ENCODE measurements around the gene TP53AIP1.

Gene TP53AIP1

DNA sequence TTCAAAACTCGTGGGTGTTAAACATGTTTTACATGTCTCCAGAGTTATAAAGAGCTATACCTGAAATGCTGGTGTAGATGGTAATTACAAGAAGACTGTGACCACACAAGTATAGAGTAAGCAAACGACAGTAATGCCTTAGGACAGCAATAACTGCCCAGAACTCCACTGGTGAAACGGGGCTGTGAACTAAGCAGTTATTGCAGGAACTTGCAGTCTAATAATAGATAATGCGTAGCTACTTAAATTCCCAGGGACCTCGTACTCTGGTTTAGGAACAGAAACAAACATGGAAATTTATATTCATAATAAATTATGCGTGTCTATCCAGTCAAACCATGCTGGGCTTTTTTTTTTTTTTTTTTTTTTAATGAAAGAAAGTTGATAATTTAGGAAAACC is 24.9 kb upstream of the TP53AIP1 start:
- DNase-seq (ENCODE audit: low read depth) = no peak
- H3K4me3 ChIP-seq (ENCODE audit: low read length) = no peak overlapping the region
- TF ChIP-seq, protein P1, sequence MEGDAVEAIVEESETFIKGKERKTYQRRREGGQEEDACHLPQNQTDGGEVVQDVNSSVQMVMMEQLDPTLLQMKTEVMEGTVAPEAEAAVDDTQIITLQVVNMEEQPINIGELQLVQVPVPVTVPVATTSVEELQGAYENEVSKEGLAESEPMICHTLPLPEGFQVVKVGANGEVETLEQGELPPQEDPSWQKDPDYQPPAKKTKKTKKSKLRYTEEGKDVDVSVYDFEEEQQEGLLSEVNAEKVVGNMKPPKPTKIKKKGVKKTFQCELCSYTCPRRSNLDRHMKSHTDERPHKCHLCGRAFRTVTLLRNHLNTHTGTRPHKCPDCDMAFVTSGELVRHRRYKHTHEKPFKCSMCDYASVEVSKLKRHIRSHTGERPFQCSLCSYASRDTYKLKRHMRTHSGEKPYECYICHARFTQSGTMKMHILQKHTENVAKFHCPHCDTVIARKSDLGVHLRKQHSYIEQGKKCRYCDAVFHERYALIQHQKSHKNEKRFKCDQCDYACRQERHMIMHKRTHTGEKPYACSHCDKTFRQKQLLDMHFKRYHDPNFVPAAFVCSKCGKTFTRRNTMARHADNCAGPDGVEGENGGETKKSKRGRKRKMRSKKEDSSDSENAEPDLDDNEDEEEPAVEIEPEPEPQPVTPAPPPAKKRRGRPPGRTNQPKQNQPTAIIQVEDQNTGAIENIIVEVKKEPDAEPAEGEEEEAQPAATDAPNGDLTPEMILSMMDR (conservative IDR thresholded peaks at IDR 0.05; ENCODE audit: low read length) = no peak

- TF ChIP-seq, protein P1 (conservative IDR thresholded peaks at IDR 0.05; ENCODE audit: low read length) = no peak
- no peak overlapping the region for H3K4me3 ChIP-seq (ENCODE audit: low read length)
- no peak for DNase-seq (ENCODE audit: low read depth)
Observed at GRCh38 chr11:128965485-128965884, 22.8 kb upstream of the TP53AIP1 start.

- H3K4me3 ChIP-seq (ENCODE audit: low read length) = no peak overlapping the region
- TF ChIP-seq, protein P1 (conservative IDR thresholded peaks at IDR 0.05; ENCODE audit: low read length) = no peak
- DNase-seq (ENCODE audit: low read depth) = no peak
Observed at GRCh38 chr11:128964463-128964930, 21.8 kb upstream of the TP53AIP1 start.

DNA sequence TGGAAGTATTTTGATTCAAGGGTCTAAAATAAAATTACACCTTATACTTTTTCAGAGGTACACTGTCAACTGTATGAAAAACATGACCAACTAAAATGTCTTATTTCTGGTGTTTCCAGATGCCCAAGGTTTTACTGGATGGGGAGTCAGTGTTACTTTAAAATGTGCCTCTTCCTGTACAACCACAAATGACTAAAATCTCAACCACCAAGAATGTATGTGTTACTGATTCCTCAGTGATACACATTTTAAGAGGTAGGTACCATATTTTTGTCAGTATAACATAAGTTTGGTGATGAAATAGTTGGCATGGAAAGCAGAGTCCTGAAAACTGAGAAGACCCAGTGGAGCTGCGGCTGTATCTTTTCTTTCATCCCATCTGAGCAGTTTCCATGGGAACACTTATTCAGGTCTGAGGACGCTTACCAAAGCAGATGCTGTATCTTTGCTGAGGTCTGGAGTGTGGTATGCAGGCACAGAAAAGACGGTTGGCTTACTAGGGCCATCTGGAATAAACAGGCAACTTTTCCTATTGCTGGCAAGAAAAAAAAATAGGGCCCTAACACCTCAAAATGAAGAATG is 21.2 kb upstream of the TP53AIP1 start:
- TF ChIP-seq, protein P1 (conservative IDR thresholded peaks at IDR 0.05; ENCODE audit: low read length) = no peak
- DNase-seq (ENCODE audit: low read depth) = peak; percentile 31
- H3K4me3 ChIP-seq (ENCODE audit: low read length) = no peak overlapping the region

- no peak for DNase-seq (ENCODE audit: low read depth)
- no peak overlapping the region for H3K4me3 ChIP-seq (ENCODE audit: low read length)
- TF ChIP-seq, protein P1 (conservative IDR thresholded peaks at IDR 0.05; ENCODE audit: low read length) = no peak
Observed at GRCh38 chr11:128962896-128963295, 20.2 kb upstream of the TP53AIP1 start.

- no peak for DNase-seq (ENCODE audit: low read depth)
- H3K4me3 ChIP-seq (ENCODE audit: low read length) = no peak overlapping the region
- TF ChIP-seq, protein P1 (conservative IDR thresholded peaks at IDR 0.05; ENCODE audit: low read length) = no peak
Observed at GRCh38 chr11:128961645-128962044, 19.0 kb upstream of the TP53AIP1 start.

- TF ChIP-seq, protein P1 (conservative IDR thresholded peaks at IDR 0.05; ENCODE audit: low read length) = no peak
- no peak overlapping the region for H3K4me3 ChIP-seq (ENCODE audit: low read length)
- DNase-seq (ENCODE audit: low read depth) = no peak
Observed at GRCh38 chr11:128957202-128957482, 14.5 kb upstream of the TP53AIP1 start.
